Astrocyte of the spinal cord (primary cell): ENCODE measurements around the gene NSDHL.

Experiments used
- DNase-seq: peaks from one replicate; pipeline ENCODE4 v3.0.0; 2011; ENCODE audit warnings: low read depth, low spot score
- H3K4me3 ChIP-seq: 2 replicates; pipeline ENCODE4 v1.5.1; 2011; ENCODE audit warnings: low read depth, mild to moderate bottlenecking, low read length, moderate library complexity
- CTCF ChIP-seq: IDR thresholded peaks from 2 replicates; pipeline ENCODE4 v1.5.1; 2012; ENCODE audit warnings: low read depth, mild to moderate bottlenecking, low read length, inconsistent platforms
- in situ Hi-C: cut with HindIII; loops from 2 replicates; pipeline ENCODE4 v1.10.0; 2017; ENCODE audit warnings: low sequenced_read_pairs

NSDHL gene

GRCh38 chrX:152917656-152918579, 87.1 kb downstream of the NSDHL start:
- no peak overlapping the region for H3K4me3 ChIP-seq
- no peak for TF ChIP-seq CTCF
- DNase-seq, result no peak
- in situ Hi-C loops, result no loop called here

- in situ Hi-C loops, result no loop called here
- no peak overlapping the region for H3K4me3 ChIP-seq
- no peak for TF ChIP-seq CTCF
- DNase-seq, result no peak
Observed at GRCh38 chrX:152918707-152919106, 87.8 kb downstream of the NSDHL start.
